HK-2 (cell line): ENCODE results near the gene TAOK1.
"Not testable (repeated sequence)": the region's sequence is repeated elsewhere in the genome, so short reads cannot be mapped to it uniquely, and the experiment has no call there.

ENCODE experiments used
- DNase-seq: peaks from one replicate; pipeline ENCODE4 v3.0.0-alpha.2; 2018; ENCODE audit not compliant: unreplicated experiment

Gene TAOK1

DNA sequence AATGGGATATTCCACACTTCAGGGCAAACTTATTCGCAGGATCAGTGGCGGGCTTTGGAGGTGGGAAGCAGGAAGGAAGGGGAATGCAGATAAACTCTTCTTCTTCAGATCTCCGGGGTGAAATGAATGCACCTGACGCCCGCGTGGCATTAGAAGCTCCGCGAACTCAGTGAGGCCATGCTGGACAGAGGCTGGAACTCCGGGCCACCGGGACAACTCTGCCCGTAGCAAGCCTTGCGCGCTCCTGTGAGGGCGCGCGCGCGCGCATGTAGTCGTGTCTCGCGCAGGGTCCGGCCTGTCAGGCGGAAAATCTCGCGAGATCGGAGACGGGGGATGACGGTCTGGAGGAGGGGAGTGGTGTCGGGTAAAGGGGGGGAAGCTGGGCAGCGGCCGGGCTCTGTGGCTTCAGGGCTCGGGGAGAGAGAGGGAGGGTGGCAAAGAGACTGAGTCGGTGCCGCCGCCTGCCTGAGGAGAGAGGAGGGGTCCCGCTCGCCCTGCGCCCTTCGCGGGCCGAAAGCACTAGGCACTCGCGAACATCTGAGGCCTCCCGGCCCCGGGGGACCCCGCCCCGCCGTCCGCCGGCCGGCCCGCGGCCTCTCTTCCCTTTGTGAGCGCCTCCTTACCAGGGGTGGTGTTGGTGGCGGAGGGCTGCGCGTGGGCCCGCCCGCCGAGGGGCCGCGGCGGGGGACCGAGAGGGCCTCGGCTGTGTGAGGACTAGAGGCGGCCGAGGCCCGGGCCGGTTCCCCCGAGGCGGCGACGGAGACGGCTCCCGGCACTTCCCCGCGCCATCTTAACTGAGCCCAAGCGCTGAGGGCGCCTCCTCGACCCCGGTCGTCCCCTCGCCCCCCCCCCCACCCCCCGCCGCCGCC, at the start of gene TAOK1:
Gene TAOK1 (plus strand): TSS at position 382 of the 869 bp plus-strand sequence. CDS start 61,186 bp downstream, outside the sequence.
- peak; percentile 98 for DNase-seq

- DNase-seq = no peak
Measured at GRCh38 chr17:29341726-29342125, 48.4 kb upstream of the TAOK1 start.

DNA sequence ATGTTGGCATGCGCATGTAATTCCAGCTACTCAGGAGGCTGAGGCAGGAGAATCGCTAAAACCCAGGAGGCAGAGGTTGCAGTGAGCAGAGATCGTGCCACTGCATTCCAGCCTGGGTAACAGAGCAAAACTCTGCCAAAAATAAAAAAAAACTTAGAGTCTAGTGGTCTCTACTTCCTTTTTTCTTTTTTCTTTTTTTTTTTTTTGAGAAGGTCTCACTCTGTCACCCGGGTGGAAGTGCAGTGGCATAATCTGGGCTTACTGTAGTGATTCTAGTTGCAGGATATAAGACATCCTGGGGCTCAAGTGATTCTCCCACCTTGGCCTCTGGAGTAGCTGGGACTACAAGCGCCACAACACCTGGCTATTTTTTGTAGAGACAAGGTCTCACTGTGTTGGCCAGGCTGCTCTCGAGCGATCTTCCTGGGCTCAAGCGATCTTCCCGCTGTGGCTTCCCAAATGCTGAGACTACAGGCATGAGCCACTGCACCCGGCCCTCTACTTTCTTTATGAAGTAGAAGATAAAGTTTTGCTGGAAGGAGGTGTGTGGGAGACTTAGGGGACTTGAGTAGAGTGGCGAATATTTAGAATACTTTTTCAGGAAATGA, 47.9 kb upstream of the TAOK1 start:
- DNase-seq = no peak

GRCh38 chr17:29344201-29344856, 45.8 kb upstream of the TAOK1 start:
- DNase-seq = no peak

DNA sequence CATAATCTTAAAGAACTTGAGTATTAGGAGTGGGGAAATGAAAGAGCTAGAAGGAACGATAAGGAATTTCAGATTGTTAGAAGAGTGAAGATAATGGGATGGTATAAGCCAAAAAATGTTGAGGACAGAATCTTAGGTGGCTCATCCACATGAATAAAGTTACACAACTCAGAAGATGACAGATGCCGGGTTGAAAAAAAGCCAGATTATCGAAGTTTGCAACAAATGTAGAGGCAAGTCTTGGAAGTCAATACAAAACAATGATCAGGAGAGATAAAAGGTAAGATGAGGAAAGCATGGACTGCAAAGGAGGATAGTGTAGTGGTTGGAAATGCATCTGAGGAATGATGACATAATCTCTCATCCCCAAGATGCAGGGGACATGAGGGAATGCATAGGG, 45.1 kb upstream of the TAOK1 start:
- no peak for DNase-seq

- not testable (repeated sequence) for DNase-seq
Measured at GRCh38 chr17:29345470-29345869, 44.7 kb upstream of the TAOK1 start.

DNA sequence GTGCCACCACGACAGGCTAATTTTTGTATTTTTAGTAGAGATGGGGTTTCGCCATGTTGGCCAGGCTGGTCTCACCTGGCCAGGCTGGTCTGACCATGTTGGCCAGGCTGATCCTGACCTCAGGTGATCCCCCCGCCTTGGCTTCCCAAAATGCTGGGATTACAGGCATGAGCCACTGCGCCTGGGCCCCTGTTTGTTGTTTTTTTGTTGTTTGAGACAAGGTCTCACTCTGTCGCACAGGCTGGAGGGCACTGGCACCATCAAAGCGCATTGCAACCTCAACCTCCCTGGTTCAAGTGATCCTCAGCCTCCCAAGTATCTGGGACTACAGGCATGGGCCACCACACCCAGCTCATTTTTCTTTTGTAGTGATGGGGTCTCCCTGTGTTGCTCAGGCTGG, 43.7 kb upstream of the TAOK1 start:
- DNase-seq = no peak

DNA sequence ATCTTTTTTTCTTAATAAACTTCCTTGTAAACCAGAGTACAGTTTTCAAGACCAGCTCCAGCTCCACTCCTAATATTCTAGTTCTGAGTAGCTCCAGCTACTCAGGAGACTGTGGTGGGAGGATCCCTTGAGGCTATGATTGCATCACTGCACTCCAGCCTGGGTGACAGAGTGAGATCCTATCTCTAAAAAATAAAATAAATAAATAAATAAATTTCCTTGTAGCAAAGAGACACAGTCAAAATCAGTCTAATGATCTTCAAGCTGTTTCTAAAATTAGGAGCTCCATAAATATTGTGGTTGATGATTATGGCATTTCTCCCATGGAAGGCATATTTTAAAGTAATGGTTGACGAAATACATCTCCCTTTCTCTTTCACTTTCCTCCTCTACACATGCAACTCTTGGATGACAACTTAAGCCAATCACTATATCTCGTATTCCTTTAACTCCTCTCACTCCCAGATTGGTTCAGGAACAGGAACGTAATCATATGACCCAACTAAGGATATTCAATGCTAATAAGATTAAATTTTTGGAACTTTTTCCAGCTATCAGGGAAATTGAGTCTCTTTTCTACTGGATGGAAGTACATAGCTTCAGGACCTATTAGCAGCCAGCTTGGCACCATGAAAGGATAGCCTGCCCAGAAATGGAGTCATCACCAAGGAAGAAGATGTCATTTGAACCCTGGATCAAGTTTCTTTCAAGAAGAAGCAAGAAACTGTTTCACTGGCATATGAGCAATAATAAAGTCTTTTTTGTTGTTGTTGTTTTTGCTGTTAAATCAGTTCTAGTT, 42.1 kb upstream of the TAOK1 start:
- DNase-seq = no peak

DNA sequence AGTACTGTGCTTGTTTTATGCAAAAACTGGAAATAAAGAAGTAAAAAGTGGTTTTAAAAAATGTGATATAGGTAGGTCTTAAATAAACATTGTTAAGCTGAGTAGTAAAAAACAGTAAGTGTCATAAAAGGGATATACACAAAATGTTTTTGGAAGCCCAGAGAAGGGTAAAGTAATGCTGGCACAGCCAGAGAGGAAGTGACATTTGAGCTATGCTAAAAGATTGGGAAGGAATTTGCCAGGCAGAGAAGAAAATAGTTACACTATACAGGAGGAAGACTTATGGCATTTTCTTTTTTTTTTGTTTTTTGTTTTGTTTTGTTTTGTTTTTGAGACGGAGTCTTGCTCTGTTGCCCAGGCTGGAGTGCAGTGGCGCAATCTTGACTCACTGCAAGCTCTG, 40.8 kb upstream of the TAOK1 start:
- DNase-seq = no peak

- DNase-seq = no peak
Measured at GRCh38 chr17:29352146-29352545, 38.0 kb upstream of the TAOK1 start.

- DNase-seq = no peak
Measured at GRCh38 chr17:29357232-29357631, 32.9 kb upstream of the TAOK1 start.

- DNase-seq = no peak
Measured at GRCh38 chr17:29357821-29358232, 32.3 kb upstream of the TAOK1 start.

- DNase-seq = no peak
Measured at GRCh38 chr17:29358416-29358815, 31.7 kb upstream of the TAOK1 start.

DNA sequence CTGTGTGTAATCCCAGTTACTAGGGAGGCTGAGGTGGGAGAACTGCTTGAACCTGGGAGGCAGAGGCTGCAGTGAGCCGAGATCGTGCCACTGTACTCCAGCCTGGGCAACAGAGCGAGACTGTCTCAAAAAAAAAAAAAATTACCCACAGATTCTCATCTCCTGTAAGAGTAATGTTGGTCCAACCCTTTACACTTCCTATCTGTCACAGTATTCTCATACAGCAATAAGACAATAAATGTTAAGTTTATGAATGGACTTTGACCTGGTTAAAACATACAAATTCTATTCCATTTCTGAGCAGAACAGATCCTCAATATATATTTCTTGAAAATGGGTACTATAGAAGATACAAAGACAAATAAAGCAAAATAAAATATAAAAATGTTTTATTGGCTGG, 30.4 kb upstream of the TAOK1 start:
- no peak for DNase-seq

DNA sequence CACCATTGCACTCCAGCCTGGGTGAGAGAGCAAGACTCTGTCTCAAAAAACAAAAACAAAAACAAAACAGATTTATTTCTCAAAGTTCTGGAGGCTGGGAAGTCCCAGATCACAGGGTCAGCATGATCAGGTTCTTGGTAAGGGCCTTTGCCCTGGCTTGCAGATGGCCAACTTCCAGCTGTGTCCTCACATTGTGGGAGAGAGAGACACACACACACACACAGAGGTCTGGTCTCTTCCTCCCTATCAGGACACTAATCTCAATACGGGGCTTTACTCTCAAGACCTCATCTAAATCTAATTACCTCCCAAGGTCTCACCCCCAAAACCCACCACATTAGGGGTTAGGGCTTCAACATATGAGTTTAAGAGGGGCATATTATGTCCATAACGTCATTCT, 26.4 kb upstream of the TAOK1 start:
- DNase-seq = no peak

GRCh38 chr17:29364691-29365090, 25.5 kb upstream of the TAOK1 start:
- DNase-seq = no peak

GRCh38 chr17:29368161-29368560, 22.0 kb upstream of the TAOK1 start:
- no peak for DNase-seq

GRCh38 chr17:29368926-29369325, 21.2 kb upstream of the TAOK1 start:
- DNase-seq = no peak

- DNase-seq = peak; percentile 59
Measured at GRCh38 chr17:29369831-29370735, 20.1 kb upstream of the TAOK1 start.

DNA sequence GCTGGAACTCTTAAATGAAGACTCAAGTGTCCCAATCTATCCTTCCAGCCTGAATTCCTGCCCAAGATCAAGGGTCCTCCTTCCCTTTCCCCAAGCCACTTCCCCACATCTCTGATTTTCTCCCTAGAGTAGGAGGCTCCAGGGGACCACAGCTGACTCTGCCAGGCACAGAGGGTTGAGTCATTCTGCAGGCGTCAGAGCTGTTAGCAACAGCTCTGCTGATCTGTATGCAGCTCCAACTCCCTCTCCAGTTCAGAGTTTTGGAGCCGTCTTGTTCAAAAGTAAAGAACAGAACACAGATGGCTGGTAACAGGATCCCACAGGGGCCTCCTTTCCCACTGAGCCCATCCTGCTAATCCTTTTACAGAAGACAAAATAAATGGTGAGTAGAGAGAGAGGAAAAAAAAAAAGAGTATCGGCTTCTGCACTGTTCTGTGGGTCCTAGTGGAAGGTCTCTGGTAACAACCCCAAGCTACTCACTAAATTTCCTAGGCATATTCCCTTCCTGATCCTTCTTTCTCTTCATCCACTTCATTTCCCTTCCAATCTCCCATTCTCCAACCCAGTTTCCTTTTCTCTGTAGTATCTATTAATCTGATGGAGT, 13.4 kb upstream of the TAOK1 start:
- peak; percentile 40 for DNase-seq
